CD4-positive, alpha-beta memory T cell (primary cell): ENCODE data around the gene AACS. TPM values are rescaled to one million over a fixed set of nuclear protein-coding genes. Genes with fewer than 3 reads are reported as not detected.
"Not testable (repeated sequence)": the region's sequence is repeated elsewhere in the genome, so short reads cannot be mapped to it uniquely, and the experiment has no call there.

ENCODE experiments used
- CTCF ChIA-PET: fragments of 350-600 bp; sonication (Branson Sonifier 250); formaldehyde crosslinking; loops from one replicate; lab custom pipeline; 2021; ENCODE audit warnings: inconsistent platforms; ENCODE audit not compliant: partially characterized antibody; lab: Charles Lee
- POLR2A ChIA-PET: fragments of 350-600 bp; sonication (Branson Sonifier 250); formaldehyde crosslinking; loops from one replicate; lab custom pipeline; 2021; ENCODE audit not compliant: partially characterized antibody; lab: Charles Lee
- DNase-seq, 5 donors: peaks; one replicate each; pipeline versions ENCODE4 v3.0.0 to v3.0.0-alpha.2; 2020 to 2022; ENCODE audit warnings: mixed read lengths in 1 of 5
- H3K27ac ChIP-seq: one replicate; pipeline ENCODE4 v1.7.0; 2013; ENCODE audit warnings: low read depth, low read length
- H3K27me3 ChIP-seq: 2 replicates; pipeline ENCODE4 v1.7.0; 2013; ENCODE audit warnings: mild to moderate bottlenecking, low read length, moderate library complexity; ENCODE audit not compliant: insufficient read depth
- H3K36me3 ChIP-seq: 2 replicates; pipeline ENCODE4 v1.7.0; 2013; ENCODE audit warnings: mild to moderate bottlenecking, low read length, moderate library complexity; ENCODE audit not compliant: insufficient read depth
- H3K4me1 ChIP-seq: 2 replicates; pipeline ENCODE4 v1.7.0; 2013; ENCODE audit warnings: mild to moderate bottlenecking, low read length, moderate library complexity; ENCODE audit not compliant: insufficient read depth
- H3K4me3 ChIP-seq, 2 donors: one replicate each; pipeline ENCODE4 v1.7.0; 2013; ENCODE audit warnings: low read length in 2 of 2, mild to moderate bottlenecking in 1 of 2
- H3K9me3 ChIP-seq, 2 donors: one replicate each; pipeline ENCODE4 v1.7.0; 2013; ENCODE audit warnings: low read length in 2 of 2, control low read depth in 1 of 2; ENCODE audit not compliant: control insufficient read depth in 1 of 2
- H3K27ac Mint-ChIP-seq, 7 donors: one replicate each; pipeline ENCODE4 v1.8.0; 2020 to 2021; ENCODE audit warnings: mixed read lengths in 7 of 7, mild to moderate bottlenecking in 6 of 7, inconsistent platforms in 3 of 7, moderate library complexity in 3 of 7
- H3K27me3 Mint-ChIP-seq, 2 donors: one replicate each; pipeline ENCODE4 v1.8.0; 2020 to 2021; ENCODE audit warnings: mixed read lengths in 2 of 2
- H3K36me3 Mint-ChIP-seq, 2 donors: one replicate each; pipeline ENCODE4 v1.8.0; 2020 to 2021; ENCODE audit warnings: mixed read lengths in 2 of 2, inconsistent platforms in 1 of 2, mild to moderate bottlenecking in 1 of 2
- H3K4me1 Mint-ChIP-seq, 4 donors: one replicate each; pipeline ENCODE4 v1.8.0; 2020 to 2021; ENCODE audit warnings: mixed read lengths in 4 of 4, mild to moderate bottlenecking in 1 of 4
- H3K4me3 Mint-ChIP-seq, 8 donors: one replicate each; pipeline ENCODE4 v1.8.0; 2020 to 2021; ENCODE audit warnings: mixed read lengths in 8 of 8, mild to moderate bottlenecking in 7 of 8, moderate library complexity in 6 of 8, inconsistent platforms in 3 of 8
- H3K9me3 Mint-ChIP-seq, 8 donors: one replicate each; pipeline ENCODE4 v1.8.0; 2020 to 2021; ENCODE audit warnings: mixed read lengths in 8 of 8, mild to moderate bottlenecking in 5 of 8, inconsistent platforms in 3 of 8, moderate library complexity in 1 of 8
- intact Hi-C: fragments of 100-400 bp; cut with micrococcal nuclease; formaldehyde crosslinking; loops from one replicate; pipeline ENCODE4 v1.15.1; 2023
- polyA plus RNA-seq, 2 donors: library from polyadenylated mRNA; unstranded; fragments of 300-500 nt; fragmentation: Illumina TruSeq; gene quantifications; one replicate each; pipeline ENCODE4 v1.2.3, GENCODE V29; 2021
- total RNA-seq, 2 experiments: library from RNA; stranded (reverse); gene quantifications; one replicate each; pipeline ENCODE4 v1.2.3, GENCODE V29; 2021

Gene AACS
- total and polyA plus RNA-seq, 4 experiments from 2014 or later, result 9.7 to 12.5 (median 12.0) TPM

- H3K36me3 ChIP-seq, result no peaks in the 10 kb centered on the region
- H3K4me3 ChIP-seq, result no peak overlapping the region
- Mint-ChIP-seq H3K27me3 (no peaks in the 10 kb centered on the region), H3K9me3 (no peaks in the 10 kb centered on the region), H3K4me3 (no peak overlapping the region), H3K36me3 (peaks cover 12 to 34% of the 10 kb centered on the region in 2 donors), H3K4me1 (no peaks in the 10 kb centered on the region), H3K27ac (no peak overlapping the region)
- H3K27me3 ChIP-seq, result no peaks in the 10 kb centered on the region
- no peak for DNase-seq
- POLR2A ChIA-PET, result no interaction called here
- H3K4me1 ChIP-seq, result no peaks in the 10 kb centered on the region
- no peak overlapping the region for H3K27ac ChIP-seq
- no peaks in the 10 kb centered on the region for H3K9me3 ChIP-seq
- CTCF ChIA-PET, result no interaction called here
- intact Hi-C loops, result no loop called here
Measured at GRCh38 chr12:125133616-125134015, 68.4 kb downstream of the AACS start.

- Mint-ChIP-seq H3K9me3 (peaks cover 0 to 1% (median 0%) of the 10 kb centered on the region in 8 donors), H3K36me3 (peaks cover 12 to 29% of the 10 kb centered on the region in 2 donors), H3K27me3 (no peaks in the 10 kb centered on the region), H3K4me1 (no peaks in the 10 kb centered on the region), H3K27ac (no peak overlapping the region), H3K4me3 (no peak overlapping the region)
- intact Hi-C loops, result no loop called here
- ChIA-PET POLR2A (no interaction called here), CTCF (interaction anchor here (0.7 kb wide), 1 partner anchor 116 kb away, joined by 3 read pairs; no protein-coding TSS in a partner anchor)
- no peak overlapping the region for H3K4me3 ChIP-seq
- H3K36me3 ChIP-seq, result no peaks in the 10 kb centered on the region
- H3K4me1 ChIP-seq, result no peaks in the 10 kb centered on the region
- no peak for DNase-seq
- H3K27ac ChIP-seq, result no peak overlapping the region
- H3K9me3 ChIP-seq, result no peaks in the 10 kb centered on the region
- H3K27me3 ChIP-seq, result no peaks in the 10 kb centered on the region
Measured at GRCh38 chr12:125134576-125134975, 69.3 kb downstream of the AACS start.

GRCh38 chr12:125135906-125136305, 70.7 kb downstream of the AACS start:
- H3K9me3 Mint-ChIP-seq, result peaks cover 0 to 1% (median 0%) of the 10 kb centered on the region in 8 donors
- intact Hi-C loops, result no loop called here
- no peaks in the 10 kb centered on the region for H3K36me3 ChIP-seq
- H3K4me1 ChIP-seq, result no peaks in the 10 kb centered on the region
- no peaks in the 10 kb centered on the region for H3K27me3 ChIP-seq
- no peaks in the 10 kb centered on the region for H3K4me1 Mint-ChIP-seq
- no peak overlapping the region for H3K4me3 ChIP-seq
- ChIA-PET CTCF (no interaction called here), POLR2A (no interaction called here)
- no peaks in the 10 kb centered on the region for H3K9me3 ChIP-seq
- H3K36me3 Mint-ChIP-seq, result peaks cover 6 to 24% of the 10 kb centered on the region in 2 donors
- H3K27ac ChIP-seq, result no peak overlapping the region
- H3K4me3 Mint-ChIP-seq, result no peak overlapping the region
- H3K27me3 Mint-ChIP-seq, result no peaks in the 10 kb centered on the region
- no peak for DNase-seq
- no peak overlapping the region for H3K27ac Mint-ChIP-seq

GRCh38 chr12:125136702-125137101, 71.5 kb downstream of the AACS start:
- intact Hi-C loops, result no loop called here
- CTCF ChIA-PET, result no interaction called here
- POLR2A ChIA-PET, result no interaction called here

GRCh38 chr12:125137766-125138344, 72.6 kb downstream of the AACS start:
- no peak overlapping the region for H3K27ac Mint-ChIP-seq
- peaks cover 0 to 1% (median 0%) of the 10 kb centered on the region in 8 donors for H3K9me3 Mint-ChIP-seq
- no peaks in the 10 kb centered on the region for H3K4me1 Mint-ChIP-seq
- intact Hi-C loops, result no loop called here
- CTCF ChIA-PET, result no interaction called here
- POLR2A ChIA-PET, result no interaction called here
- H3K4me3 Mint-ChIP-seq, result no peak overlapping the region
- Histone ChIP-seq H3K4me3 (no peak overlapping the region), H3K36me3 (no peaks in the 10 kb centered on the region), H3K4me1 (no peaks in the 10 kb centered on the region), H3K27me3 (no peaks in the 10 kb centered on the region), H3K27ac (no peak overlapping the region), H3K9me3 (no peaks in the 10 kb centered on the region)
- H3K36me3 Mint-ChIP-seq, result peaks cover 6 to 19% of the 10 kb centered on the region in 2 donors
- H3K27me3 Mint-ChIP-seq, result no peaks in the 10 kb centered on the region
- no peak for DNase-seq

More at GRCh38 chr12:125136702-125137101, 71.5 kb downstream of the AACS start:
- Histone ChIP-seq H3K36me3 (no peaks in the 10 kb centered on the region), H3K27me3 (no peaks in the 10 kb centered on the region), H3K9me3 (no peaks in the 10 kb centered on the region), H3K4me1 (no peaks in the 10 kb centered on the region), H3K4me3 (no peak overlapping the region), H3K27ac (no peak overlapping the region)
- DNase-seq, result no peak
- Mint-ChIP-seq H3K4me1 (no peaks in the 10 kb centered on the region), H3K4me3 (no peak overlapping the region), H3K27me3 (no peaks in the 10 kb centered on the region), H3K27ac (peak overlapping the region in 1 of 7 donors; percentile 53), H3K9me3 (peaks cover 0 to 1% (median 0%) of the 10 kb centered on the region in 8 donors), H3K36me3 (peaks cover 6 to 23% of the 10 kb centered on the region in 2 donors)

GRCh38 chr12:125140279-125141209, 75.3 kb downstream of the AACS start:
- Histone ChIP-seq H3K36me3 (no peaks in the 10 kb centered on the region), H3K9me3 (no peaks in the 10 kb centered on the region), H3K27ac (no peak overlapping the region), H3K27me3 (no peaks in the 10 kb centered on the region), H3K4me3 (no peak overlapping the region), H3K4me1 (no peaks in the 10 kb centered on the region)
- H3K4me1 Mint-ChIP-seq, result no peaks in the 10 kb centered on the region
- no peak overlapping the region for H3K4me3 Mint-ChIP-seq
- intact Hi-C loops, result no loop called here
- ChIA-PET CTCF (no interaction called here), POLR2A (interaction anchor here (0.5 kb wide), 1 partner anchor 411 kb away, joined by 5 read pairs; no protein-coding TSS in a partner anchor)
- peaks cover 3 to 15% of the 10 kb centered on the region in 2 donors for H3K36me3 Mint-ChIP-seq
- H3K9me3 Mint-ChIP-seq, result peaks cover 0 to 1% (median 0%) of the 10 kb centered on the region in 8 donors
- no peak for DNase-seq
- no peaks in the 10 kb centered on the region for H3K27me3 Mint-ChIP-seq
- H3K27ac Mint-ChIP-seq, result no peak overlapping the region

GRCh38 chr12:125141210-125141573, 76.0 kb downstream of the AACS start:
- H3K36me3 ChIP-seq, H3K27ac Mint-ChIP-seq, H3K4me1 ChIP-seq, H3K9me3 ChIP-seq, H3K27me3 ChIP-seq, DNase-seq, H3K4me3 Mint-ChIP-seq, H3K4me3 ChIP-seq, H3K9me3 Mint-ChIP-seq, CTCF ChIA-PET, H3K27me3 Mint-ChIP-seq, H3K27ac ChIP-seq, POLR2A ChIA-PET, H3K4me1 Mint-ChIP-seq, intact Hi-C loops: not testable (repeated sequence)
- H3K36me3 Mint-ChIP-seq, result peaks cover 3 to 15% of the 10 kb centered on the region in 2 donors
